ENCODE results near the gene TAS1R3.

DNA sequence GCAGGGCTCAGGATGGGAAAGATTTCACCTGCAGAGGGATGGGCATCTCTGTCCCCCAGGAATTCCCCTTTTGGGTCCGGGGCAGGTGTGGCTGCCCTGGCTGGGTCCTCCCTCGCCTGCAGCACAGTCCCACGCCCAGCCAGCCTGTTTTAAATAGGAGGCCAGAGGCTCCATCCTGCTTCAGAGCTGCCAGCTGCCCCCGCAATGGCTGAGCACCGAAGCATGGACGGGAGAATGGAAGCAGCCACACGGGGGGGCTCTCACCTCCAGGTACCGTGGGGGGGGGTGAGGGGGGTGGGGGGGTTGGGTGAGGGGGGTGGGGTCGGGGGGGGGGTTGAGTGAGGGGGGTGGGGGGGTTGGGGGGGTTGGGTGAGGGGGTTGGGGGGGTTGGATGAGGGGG lies 47.3 kb upstream of the TAS1R3 start:
- TF ChIP-seq, protein P1, sequence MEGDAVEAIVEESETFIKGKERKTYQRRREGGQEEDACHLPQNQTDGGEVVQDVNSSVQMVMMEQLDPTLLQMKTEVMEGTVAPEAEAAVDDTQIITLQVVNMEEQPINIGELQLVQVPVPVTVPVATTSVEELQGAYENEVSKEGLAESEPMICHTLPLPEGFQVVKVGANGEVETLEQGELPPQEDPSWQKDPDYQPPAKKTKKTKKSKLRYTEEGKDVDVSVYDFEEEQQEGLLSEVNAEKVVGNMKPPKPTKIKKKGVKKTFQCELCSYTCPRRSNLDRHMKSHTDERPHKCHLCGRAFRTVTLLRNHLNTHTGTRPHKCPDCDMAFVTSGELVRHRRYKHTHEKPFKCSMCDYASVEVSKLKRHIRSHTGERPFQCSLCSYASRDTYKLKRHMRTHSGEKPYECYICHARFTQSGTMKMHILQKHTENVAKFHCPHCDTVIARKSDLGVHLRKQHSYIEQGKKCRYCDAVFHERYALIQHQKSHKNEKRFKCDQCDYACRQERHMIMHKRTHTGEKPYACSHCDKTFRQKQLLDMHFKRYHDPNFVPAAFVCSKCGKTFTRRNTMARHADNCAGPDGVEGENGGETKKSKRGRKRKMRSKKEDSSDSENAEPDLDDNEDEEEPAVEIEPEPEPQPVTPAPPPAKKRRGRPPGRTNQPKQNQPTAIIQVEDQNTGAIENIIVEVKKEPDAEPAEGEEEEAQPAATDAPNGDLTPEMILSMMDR (IDR thresholded peaks at IDR 0.05): no peak
- no peak for TF ChIP-seq POLR2A (IDR thresholded peaks at IDR 0.05)
- no peak for TF ChIP-seq EP300 (IDR thresholded peaks at IDR 0.05)
